Raji (cell line): ENCODE measurements around the gene SLC25A25.
A peak's percentile ranks its signal among the peaks of the same experiment; 100 is the strongest.

ENCODE experiments used
- POLR2A ChIP-seq: IDR thresholded peaks from 2 replicates; pipeline ENCODE4 v1.6.1; 2011; ENCODE audit warnings: low read depth, low read length, control low read depth; ENCODE audit not compliant: insufficient read depth

Gene SLC25A25

DNA sequence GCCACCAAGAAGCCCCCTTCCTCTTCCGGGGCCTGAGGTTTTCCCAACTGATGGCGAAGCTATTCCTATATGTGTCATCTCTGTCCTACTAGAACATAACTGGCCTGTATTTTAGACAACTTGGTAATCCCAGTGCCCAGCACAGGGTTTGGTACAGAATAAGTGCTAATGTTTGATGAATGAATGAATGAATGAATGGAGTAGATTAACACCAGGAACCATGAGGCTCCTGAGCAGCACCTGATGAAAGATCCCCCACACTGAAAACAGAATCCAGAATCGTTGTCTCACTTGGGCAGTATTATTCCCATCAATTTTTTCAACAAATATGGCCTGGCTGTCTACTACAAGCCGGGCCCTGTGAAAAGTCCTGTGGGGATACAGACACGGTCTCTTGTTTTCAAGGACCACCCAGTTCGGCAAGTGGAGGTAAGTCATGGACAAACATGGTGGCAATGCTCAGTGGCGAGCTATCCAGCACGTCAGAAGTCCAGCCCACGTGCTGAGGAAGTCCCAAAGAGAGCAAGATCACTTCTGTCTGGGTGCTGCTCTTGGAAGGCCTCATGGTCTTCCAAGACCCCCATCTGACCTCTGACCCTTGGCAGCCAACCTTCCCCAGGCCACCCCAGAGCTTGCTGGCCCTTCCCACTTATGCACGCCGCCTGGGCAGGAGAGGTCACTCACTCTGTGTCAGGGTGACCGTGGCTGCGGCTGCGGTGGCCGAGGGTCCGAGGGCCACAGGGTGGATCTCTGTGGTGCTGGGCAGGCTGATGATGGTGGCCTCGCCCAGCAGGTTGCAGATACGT lies 1.9 kb upstream of the SLC25A25 start:
- no peak for TF ChIP-seq POLR2A

GRCh38 chr9:128066713-128067644 lies 1.1 kb upstream of the SLC25A25 start, which contains the start of gene NAIF1:
Gene NAIF1, minus strand, starts transcription at chr9:128067320. Its CDS starts 219 bp downstream, at chr9:128067101.
- TF ChIP-seq POLR2A = 0 out of 2 replicates have a peak, but pooled peaks have one; percentile 21

- TF ChIP-seq POLR2A = no peak
Measured at GRCh38 chr9:128068386-128069205, 564 bp downstream of the SLC25A25 start.

DNA sequence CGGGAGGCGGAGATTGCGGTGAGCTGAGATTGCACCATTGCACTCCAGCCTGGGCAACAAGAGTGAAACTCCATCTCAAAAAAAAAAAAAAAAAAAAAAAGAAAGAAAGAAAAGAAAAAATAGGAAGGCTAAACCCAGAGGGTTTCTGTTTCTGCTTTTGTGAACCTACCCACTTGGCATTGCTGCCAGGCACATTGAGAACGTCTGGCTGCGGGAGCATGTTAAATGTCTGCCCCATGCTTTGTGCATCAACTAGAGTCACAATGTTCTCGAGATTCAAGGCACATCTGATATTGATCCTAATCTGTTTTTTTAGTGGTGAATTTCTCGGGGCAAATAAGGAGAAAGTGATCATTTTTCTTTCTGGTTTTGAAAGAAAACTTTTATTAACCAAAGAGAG lies 2.8 kb downstream of the SLC25A25 start:
- TF ChIP-seq POLR2A = no peak

- TF ChIP-seq POLR2A = no peak
Measured at GRCh38 chr9:128072144-128073021, 4.4 kb downstream of the SLC25A25 start.

DNA sequence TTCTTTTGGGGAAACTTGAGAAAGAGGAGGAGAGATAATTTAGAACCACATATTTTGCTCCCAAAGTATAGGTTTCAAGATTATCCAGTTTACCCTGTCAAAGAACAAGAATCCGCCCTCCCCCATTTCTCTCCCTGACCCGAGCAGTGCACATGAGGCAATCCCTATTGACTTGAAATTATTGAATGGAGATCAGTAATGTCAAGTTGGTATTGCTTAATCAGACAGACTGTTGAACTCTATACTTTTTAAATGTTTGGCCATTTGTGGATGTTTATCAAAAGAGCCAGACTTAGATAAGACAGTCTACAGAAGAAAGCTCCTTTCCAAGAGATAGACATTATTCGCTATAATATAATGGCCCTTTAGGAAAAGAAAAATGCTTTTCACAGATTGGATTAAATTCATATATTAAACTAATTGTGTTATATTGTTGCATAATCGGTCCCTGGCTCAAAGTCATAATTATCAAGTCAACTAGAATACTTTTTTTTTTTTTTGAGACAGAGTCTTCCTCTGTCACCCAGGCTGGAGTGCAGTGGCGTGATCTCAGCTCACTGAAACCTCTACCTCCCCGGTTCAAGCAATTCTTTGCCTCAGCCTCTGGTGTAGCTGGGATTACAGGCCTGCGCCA lies 5.3 kb downstream of the SLC25A25 start:
- no peak for TF ChIP-seq POLR2A

GRCh38 chr9:128077847-128078503 lies 9.9 kb downstream of the SLC25A25 start:
- TF ChIP-seq POLR2A = no peak

GRCh38 chr9:128078504-128079434 lies 10.7 kb downstream of the SLC25A25 start:
- TF ChIP-seq POLR2A = no peak

- no peak for TF ChIP-seq POLR2A
Measured at GRCh38 chr9:128080206-128080605, 12.2 kb downstream of the SLC25A25 start.

DNA sequence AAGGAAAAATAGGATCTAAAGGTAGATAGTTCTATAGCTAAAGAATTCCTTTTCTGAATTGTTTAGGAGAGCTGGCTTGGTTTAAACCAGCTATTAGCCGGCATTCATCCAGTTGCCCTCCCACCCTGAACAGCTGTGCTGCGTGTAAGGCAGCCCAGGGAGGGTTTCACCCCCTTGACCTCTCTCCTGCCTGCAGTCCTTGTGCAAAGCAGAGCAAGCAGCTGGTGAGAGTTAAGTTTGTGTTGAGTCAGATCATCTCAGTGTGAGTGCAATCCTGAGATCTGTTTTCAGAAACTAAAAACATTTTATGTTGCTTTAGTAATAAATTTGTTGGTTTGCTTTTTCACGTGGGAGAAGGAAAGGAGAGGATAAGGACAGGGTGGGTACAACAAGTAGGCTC lies 13.0 kb downstream of the SLC25A25 start:
- no peak for TF ChIP-seq POLR2A

GRCh38 chr9:128082151-128082550 lies 14.1 kb downstream of the SLC25A25 start:
- TF ChIP-seq POLR2A = no peak

GRCh38 chr9:128084746-128085145 lies 16.7 kb downstream of the SLC25A25 start:
- TF ChIP-seq POLR2A = no peak
